Endometrium (tissue), 2 donors: ENCODE data around the gene FN3K.

Experiments
- FAIRE-seq: peaks from 2 replicates; lab custom pipeline; 2012; peaks lifted over from hg19 to GRCh38; lab: Jason Lieb, UNC
- donor health status: control.
- donor health status: control.

FN3K gene

GRCh38 chr17:82797061-82797460, 61.6 kb downstream of the FN3K start:
- FAIRE-seq: no peak

GRCh38 chr17:82798752-82799151, 63.3 kb downstream of the FN3K start:
- FAIRE-seq: no peak

DNA sequence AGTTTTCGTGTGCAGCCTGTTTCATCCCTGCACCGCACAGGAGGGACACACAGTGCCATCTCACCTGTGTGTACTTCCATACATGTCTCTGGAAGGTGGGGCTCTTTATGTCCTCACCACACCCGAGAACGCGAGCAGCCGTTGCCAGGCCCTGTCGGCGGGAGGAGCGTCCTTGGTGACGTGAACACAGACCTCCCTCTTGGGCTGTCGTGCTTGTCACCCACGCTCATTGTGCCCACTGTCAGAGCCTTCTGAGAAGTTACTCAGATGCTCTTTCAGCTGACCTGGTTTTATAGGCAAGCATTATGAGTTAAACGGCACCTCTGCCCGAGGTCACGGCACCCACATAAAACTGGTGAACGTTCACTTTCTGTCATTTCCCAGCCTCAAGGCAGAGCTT, 64.2 kb downstream of the FN3K start:
- FAIRE-seq: no peak
